NT2/D1 (cell line): Measurements from ENCODE around the gene SMIM43.

Experiments used
- YY1 ChIP-seq: IDR thresholded peaks from 2 replicates; pipeline ENCODE4 v1.6.1; 2011; ENCODE audit not compliant: insufficient read length, insufficient read depth
- ZNF274 ChIP-seq: IDR thresholded peaks from 2 replicates; pipeline ENCODE4 v1.6.1; 2011; ENCODE audit warnings: mild to moderate bottlenecking, low read depth, low read length

GRCh38 chr4:121709766-121710405 is 55.1 kb downstream of the SMIM43 start:
- TF ChIP-seq ZNF274 (no peak), YY1 (no peak)
